SW 1271 (cell line): ENCODE measurements around the gene FCN1.

ENCODE experiments used
- DNase-seq, 2 experiments: peaks; one replicate each; lab custom pipeline; 2025; lab: John Stamatoyannopoulos, UW

The FCN1 gene

DNA sequence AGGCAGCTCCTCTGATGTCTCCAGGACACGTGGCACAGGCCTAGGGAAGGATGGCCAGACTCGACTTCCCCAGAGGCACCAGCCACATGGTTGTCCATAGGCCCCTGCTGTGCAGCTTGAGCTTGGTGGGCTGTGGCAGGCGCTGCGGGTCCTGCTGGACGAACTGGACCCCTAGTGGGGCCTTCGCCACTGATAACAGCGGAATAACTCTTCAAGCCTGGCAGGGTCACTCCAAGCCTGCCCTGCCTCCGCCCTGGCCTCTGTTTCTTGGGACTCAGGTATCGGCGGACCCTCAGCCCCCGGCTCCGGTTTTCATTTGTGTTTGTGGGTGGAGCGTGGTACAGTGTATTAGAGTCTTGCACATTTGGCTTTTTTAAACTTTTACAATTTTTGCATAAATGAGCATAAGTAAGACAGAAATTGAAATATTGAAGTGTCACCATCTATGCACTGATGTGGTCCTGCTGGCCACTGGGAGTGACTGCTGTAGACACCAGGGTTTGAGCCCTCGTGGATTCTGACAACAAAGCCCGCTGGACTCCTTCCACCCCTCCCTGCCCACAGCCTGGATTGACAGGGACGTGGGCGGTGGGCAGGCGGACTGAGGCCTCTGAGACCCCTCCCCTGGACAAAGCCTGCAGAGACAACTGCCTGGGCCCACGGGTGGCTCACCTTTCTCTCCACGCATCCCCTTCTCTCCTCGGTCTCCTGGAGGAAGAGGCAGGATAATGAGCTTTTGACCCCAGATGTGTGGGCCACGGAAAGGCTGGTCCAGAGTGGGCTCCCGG is 3.8 kb downstream of the FCN1 start:
- DNase-seq: no peak

DNA sequence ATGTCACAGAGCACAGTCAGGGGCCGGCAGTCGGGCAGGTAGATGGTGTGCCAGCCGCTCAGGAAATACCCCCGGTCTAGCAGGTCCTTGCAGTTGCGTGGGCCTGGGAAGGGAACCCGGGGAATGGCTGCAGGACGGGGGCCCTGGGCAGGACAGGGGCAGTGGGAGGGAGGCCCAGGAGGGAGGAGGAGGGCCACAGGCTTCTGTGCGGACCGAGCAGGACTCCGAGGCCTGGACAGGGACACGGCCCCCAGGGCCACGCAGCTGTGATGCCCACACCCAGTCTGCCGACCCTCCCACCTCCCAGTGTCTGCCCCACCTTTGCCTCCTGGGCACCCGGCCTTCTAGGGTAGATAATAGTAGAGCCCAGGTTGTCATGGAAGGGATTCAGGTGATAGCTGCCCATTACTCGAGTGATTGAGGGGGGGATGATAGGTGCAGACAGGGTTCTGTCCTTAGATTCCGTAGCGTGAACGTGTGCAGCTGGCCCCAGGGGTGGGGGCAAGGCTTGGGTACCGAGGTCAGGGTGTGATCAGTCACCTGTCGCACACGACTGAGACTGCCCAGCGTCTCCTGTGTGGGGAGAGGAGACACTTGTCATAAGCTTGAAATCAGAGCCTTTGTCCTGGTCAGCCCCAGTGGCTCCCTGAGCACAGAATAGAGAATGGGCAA is 4.5 kb downstream of the FCN1 start:
- DNase-seq: no peak

DNA sequence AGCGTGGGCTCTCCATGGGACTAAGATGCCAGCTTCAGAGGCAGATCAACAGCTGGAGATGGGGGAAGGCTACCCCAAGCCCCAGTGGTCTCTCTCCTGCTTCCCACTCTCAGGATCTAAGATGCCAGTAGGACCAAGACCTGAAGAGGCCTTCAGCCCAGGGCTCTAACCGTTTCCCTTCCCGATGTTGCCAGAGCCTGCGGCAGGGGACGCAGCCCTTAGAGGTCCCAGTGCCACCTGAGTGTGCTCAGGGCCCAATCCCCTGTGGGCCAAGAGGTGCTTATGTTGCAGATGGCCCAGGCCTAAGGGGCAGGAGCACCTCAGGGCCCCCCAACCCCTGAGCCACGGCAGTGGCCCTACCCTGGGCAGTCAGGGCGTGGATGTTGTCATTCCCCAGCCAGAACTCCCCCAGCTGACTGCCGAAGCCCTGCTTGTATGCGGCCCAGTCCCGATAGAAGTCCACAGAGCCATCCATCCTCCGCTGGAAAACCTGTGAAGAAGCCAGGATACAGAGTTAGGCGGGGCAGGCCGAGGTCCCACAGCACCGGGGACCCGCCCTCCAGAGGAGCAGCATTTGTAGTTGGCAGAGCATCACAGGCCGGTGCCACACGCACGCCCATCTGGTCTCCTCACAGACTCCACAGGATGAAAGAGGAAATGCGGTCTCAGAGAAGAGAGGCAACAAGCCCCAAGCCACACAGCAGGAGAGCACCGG is 5.4 kb downstream of the FCN1 start:
- no peak for DNase-seq

DNA sequence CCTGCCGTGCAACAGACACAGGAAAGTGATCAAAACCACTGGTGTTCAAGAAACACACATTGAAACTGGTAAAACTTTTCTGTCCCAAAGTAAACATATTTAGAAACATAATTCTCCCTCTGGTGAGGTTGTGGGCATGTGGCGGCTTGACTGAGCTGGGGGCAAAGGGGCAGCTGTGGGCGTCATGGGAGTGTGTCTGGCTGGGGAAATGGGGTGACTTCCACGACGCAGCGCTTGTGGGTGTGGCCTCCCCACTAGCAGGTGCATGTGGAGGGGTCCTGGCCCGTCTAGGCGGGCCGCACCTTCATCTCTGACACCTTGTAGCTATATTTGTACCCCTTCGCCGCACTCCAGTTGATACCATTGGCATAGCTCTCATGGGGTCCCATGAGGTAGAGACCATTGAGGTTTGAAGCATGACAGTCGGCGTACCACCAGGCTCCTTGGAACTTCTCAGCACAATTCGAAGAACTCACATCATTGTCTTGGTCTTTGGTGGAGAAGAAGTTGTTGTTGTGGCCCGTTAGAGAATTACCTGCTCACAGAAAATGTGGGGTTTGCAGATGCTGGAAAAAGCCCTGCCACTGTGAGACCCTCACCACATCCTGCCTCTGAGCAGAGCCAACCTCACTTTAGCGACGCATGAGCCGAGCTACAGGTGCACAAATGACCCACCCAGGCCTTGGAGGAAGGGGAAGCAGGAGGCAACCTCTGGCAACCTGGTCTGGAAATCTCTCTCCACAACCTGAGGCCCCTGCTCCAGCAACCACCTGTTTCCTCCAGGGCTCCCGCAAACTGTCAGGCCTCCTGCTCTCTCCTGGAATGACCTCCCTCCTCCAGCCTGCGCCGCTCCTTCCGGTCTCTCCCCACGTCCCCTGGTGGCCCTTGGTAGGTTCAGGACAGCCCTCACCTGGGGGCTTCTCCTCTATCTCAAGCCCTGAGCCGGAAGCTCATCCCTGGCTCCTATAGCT is 7.9 kb downstream of the FCN1 start:
- no peak for DNase-seq

DNA sequence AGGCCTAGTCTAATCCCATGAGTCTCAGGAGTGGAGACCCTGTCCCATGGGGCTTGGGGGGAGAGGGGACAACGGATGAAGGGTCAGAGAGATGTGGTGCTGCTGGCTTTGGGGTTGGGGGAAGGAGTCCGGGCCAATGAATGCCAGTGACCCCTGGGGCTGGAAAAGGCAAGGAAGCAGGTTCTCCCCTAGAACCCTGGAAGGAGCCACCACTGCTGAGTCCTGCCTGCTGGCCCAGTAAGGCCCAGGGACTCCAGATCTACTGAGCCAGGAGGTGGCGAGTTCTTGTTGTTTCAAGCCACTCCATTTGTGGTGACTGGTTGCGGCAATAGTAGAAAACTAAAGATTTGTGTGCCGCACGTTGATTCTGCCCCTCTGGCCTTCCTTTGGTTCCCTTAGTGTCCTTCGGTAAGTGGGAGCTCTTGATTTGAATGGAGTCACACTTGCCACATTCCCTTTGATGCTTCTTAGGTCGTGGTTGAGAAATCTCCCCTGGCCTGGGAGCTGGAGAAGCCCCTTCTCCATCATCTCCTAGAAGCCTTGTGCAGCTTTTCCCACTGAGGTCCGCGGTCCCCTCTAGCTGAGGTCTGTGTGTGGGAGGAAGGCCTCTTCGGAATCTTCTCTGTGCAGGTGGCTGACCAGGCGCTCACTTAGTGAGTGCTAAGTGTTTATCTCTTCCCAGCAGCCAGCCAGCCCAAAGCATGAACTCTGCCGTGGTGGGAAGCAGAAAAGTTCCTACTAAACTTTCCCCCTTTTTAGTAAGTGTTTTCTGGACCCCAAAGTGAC is 9.0 kb downstream of the FCN1 start:
- no peak for DNase-seq

DNA sequence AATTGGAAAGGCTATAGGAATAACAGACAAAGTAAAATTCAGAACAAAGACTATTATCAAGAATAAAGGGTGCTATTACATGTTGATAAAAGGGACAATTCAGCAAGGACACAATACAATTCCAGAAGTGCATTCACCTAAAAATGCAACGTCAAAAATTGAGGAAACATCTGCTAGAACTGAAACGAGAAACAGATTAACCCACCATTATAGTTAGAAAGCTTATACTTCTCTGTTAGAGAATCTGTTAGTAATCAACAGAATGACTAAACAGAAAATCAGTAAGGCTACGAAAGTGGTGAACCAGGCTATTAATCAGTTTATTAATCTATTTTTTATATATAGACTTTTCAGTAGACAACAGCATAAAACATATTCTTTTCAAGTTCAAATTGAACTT is 14.8 kb downstream of the FCN1 start:
- DNase-seq: no peak

DNA sequence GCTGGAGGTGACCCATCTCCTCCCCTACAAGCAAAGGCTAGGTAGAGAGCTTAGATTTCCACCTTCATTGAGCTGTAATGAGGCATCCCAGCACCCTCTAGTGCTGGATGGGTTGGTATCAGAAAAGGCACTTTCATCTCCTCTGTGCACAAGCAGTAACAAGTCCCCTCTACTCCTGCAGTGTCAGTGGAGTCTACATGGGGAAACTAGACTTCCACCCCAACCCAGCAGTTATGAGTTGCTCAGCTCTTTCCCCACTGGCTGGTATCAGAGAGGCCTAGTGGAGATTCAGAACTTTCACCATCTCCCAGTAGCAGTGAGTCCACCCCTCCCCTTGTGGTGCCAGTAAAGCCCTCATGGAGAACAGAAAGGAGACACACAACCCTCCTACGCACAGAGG is 17.9 kb downstream of the FCN1 start:
- no peak for DNase-seq

DNA sequence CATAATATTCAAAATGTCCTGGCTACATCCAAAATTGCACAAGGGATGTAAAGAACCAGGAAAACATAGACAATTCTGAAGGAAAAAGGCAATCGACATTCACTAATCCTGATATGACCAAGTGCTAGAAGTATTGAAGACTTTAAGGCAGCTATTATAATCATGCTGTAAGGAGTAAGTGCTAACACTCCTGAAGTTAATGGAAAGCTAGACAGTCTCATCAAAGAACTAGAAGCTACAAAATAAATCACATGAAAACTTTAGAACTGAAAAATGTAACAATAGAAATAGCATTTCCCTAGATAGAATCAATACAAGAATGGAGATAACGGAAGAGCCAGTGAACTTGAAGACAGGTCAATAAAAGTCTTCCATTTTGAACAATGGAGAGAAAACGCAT is 18.5 kb downstream of the FCN1 start:
- no peak for DNase-seq

DNA sequence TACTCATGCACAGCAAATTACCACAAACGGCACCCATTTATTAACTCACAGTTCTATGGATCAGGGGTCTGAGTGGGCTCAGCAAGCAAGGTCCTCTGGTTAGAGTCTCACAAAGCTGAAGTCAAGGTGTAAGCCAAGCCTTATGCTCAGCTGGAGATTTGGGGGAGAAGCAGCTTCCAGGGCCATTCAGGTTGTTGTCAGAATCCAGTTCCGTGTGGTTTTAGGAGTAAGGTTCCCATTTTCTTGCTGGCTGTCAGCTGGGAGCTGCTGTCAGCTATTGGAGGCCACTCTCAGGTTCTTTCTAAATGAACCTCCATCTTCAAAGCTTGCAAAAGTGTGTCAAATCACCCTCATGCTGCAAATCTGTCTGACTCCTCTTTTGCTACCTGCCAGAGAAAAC is 19.4 kb downstream of the FCN1 start:
- no peak for DNase-seq

DNA sequence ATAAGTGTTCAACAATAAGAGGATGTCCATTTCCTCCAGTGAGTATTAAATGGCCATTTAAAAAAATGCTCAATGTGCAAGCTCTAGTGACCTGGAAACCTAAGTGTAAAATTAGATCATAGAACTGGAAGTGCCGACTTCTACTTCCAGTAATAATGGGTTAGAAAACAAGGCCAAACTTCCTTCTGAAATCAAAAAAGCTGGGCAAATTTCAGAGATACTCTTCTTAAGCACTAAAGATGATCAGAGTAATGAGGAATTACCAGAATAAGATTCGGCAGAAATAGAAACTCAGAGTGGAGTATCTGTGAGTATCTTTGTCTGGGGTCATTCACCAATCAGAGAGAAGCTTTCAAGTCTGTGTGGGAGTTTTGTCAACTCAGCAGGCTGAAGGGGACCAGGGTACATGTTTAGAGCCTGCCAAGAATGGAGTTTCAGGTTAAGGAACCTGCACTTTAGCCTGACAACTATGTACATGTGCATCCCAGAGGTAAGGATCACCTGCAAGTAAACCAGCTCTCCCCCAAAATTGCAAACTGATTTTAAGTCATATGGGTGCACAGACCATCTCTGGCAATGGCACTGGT is 20.0 kb downstream of the FCN1 start:
- DNase-seq: no peak

DNA sequence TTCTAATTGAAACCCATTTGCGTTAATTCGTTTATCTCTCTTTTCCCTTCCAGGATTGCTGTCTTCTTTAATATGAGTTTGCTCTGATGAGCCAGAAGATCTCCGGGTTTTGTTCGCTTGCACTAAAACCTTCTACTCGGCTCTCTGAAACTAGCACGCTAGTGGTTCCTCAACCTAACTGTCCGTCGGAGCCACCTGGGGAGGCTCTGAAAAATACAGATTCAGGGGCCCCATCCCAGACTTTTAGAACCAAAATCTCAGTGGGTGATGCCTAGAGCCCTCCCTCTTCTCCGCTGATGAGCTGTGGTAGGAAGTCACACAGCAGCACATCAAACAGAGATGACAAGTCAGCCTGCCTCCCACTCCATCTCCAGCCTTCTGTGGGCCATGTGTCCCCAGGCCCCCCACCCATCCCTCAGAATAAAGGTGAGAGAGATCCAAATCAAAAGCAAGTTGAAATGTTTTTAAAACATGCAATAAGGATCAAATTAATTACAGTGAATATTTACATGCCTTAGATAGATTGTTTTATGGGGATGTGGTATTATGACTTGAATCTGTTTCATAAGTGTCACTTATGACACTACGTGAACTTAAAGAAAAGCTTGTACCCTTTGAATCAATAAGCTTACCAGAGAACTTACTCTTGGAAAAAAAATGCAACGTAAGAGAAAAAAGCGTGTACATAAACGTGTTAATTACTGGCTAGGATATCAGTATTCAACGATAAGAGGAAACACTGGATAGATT is 20.7 kb downstream of the FCN1 start:
- DNase-seq: no peak

DNA sequence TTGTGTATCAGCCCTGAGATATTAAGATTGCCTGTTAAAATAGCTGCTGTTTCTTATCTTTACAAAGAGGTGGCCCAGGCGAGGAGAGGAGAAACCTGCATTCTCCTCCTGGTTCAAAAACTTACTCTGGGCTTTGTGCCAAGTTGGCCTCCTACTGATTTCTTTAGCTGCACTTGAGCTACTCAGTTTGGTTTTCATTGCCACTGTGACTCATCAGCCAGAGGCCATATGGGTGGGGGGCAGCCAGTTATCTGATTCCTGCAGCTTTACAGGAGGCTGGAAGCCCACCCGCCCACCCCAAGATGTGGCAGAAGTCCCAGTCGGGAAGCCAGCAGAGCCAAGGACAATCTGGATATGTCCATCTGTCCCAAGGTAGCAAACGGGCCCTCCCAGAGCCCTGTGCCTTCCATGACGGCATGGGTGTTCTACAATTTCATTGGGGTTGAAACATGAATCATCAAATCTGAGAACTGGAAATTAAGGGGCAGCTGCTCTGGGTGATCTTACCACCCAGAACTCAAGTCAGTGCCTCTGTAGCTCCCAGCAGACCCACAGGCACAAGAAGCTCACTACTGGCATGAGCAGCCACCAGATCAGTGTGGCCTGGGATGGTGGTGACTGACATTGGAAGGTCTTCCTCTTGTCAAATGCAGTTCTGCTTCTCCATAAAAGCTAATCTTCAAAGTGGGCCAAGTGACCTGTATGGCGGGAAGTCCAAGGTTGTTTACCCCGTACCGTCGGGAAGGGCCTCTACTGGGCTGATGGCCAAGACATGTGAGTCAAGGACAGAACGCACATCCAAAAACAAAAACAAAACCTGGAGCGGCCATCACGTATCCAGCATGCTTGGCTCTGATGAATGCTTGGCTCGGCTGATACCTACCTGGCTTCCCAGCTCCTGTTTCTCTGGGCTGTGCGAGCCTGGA is 21.5 kb downstream of the FCN1 start:
- peak in 1 of 2 experiments; percentile 33 for DNase-seq

DNA sequence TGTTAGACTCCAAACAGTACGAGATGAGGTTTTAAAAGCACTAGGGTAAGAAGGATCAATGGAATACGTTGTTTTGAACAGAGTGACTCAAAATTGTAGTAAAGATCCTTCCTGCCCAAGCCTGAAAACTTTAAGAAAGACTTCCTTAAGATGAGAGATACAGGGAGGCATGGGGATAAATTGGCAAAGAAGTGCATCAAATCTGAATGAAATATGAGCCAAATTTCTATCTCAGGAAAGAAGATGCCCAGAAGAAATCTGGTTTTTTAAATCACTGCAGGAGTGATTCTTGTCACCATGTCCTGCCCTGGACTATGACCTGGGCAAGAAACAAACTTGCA is 22.2 kb downstream of the FCN1 start:
- no peak for DNase-seq

DNA sequence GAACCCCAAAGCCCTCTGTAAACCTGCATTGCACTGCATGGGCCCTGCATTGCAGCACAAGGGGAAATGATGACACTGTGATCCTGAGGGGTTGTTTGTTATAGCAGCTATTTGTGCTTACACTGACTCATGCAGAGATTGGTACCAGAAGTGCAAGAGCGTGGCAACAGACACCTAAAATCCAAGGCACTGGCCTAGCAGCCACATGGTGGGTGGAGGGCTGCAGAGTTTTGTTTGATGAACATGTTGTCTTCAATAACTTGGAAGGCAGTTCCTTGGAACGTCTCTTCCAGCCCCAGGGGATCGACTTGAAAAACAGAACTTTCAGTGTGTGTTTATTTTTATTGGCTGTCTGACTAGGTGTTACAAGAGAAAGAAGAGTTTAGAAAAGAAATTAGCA is 22.6 kb downstream of the FCN1 start:
- no peak for DNase-seq

DNA sequence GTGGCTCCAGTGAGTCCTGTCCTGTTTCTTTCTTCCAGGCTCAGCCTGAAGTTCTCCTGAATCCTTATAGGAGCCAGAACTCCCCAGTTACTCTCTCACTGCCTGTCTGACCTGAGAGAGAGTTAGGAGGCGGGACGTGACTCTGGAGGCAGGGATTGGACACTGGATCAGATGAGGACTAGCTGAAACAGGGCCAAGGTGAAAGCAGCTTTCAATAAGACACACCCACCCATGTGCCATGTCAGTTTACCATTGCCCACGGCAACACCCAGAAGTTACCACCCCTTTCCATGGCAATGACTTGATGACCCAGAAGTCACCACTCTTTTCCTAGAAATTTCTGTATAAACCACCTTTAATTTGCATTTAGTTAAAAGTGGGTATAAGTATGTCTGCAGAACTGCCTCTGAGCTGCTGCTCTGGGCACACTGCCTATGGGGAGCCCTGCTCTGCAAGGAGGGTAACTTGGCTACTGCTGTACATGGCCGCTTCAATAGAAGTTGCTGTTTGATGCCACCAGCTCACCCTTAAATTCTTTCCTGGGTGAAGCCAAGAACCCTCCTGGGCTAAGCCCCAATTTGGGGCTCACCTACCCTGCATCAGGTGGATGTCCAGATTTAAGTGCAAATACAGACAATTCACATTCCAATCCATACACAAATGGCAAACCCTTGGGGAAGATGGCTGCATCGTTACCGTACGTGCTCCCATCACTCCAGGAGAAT is 23.4 kb downstream of the FCN1 start:
- DNase-seq: no peak

DNA sequence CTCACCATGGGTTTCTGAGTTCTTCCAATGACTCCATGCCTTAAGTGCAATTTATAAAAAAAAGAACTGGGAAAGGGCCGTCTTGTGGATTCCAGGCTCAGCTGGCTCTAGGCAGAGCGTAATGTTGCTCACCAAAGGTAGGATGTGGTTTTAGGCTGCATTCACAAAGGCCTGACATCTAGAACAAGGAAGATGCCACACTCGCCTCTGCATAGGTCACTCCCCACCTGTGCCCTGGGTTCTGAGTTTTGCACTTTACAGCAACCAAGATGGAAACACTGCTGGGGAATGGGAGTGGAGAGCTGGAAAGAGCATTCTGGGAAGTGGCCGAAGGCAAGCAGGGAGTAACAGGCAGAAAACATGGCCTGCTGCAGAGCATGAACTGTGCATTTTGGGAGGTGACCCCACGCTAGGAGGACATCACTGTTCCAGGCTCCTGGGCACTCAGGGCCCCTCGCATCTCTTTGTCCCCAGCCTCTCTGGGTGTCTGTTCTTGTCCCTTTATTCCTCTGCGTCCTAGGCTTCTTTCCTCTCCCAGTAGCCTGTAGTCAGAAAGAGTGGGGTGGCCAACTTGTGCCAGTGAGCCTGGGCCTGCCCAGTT is 24.8 kb downstream of the FCN1 start:
- DNase-seq: no peak

DNA sequence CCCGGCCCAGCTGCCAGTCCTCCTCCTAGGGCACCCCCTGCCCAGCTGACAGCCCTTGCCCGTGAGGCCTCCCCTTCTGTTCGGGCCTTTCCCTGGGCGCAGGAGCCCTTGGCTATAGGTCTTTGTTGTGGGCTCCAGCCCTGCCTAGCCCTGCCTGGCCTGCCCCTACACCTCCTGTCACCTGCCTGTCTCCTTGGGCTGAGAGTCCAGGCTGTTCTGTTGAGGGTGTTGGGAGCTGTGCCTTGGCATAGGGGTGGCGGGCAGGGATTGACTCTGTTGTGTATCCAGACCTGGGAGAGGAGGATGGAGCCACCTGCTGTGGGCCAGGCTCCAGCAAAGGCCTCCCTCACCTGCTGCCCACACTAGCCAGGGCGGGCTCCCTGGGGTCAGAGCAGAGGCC is 25.5 kb downstream of the FCN1 start:
- DNase-seq: no peak

DNA sequence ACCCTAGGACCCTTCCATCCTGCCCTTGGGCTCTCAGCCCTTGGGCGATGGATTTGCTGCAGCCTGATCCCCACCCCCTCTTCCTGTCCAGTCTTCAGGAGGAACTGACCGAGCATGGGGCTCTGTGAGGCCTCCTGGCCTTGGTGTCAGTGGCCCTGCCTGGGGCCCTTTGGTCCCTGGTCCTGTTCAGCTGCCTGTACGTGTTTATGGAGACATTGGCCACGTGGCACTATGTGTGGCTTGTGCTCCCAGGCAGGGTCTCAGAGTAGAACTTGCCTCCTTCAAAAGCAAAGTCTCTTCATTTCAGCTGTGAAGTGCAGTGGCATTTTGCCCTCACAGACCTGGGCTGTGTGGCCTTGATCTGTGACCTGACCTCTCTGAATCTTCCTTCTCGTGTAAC is 26.0 kb downstream of the FCN1 start:
- no peak for DNase-seq
